Neutrophil (primary cell): ENCODE data around the gene PITPNC1.

Source experiments
- H3K27ac ChIP-seq: fragments of 200-600 bp; sonication (generic); 2 replicates; pipeline ENCODE4 v1.5.1; 2016; ENCODE audit warnings: mild to moderate bottlenecking, moderate library complexity
- H3K27me3 ChIP-seq: fragments of 200-600 bp; sonication (generic); 2 replicates; pipeline ENCODE4 v1.6.0; 2016; ENCODE audit warnings: mild to moderate bottlenecking
- H3K36me3 ChIP-seq: fragments of 200-600 bp; sonication (generic); 2 replicates; pipeline ENCODE4 v1.5.1; 2017
- H3K4me1 ChIP-seq, 2 experiments: fragments of 200-600 bp in 1 of 2; sonication (generic) in 1 of 2; 1 replicate in 1 of 2; 2 replicates in 1 of 2; pipeline versions ENCODE4 v1.5.1 to v1.6.1; 2013 to 2016; ENCODE audit warnings: low read depth in 1 of 2, low read length in 1 of 2, mild to moderate bottlenecking in 1 of 2, moderate library complexity in 1 of 2; ENCODE audit not compliant: control insufficient read depth in 1 of 2, insufficient read depth in 1 of 2
- H3K4me3 ChIP-seq, 2 experiments: fragments of 200-600 bp in 1 of 2; sonication (generic) in 1 of 2; 1 replicate in 1 of 2; 2 replicates in 1 of 2; pipeline ENCODE4 v1.5.1; 2013 to 2016; ENCODE audit warnings: low read depth in 1 of 2, low read length in 1 of 2, mild to moderate bottlenecking in 1 of 2, moderate library complexity in 1 of 2
- H3K9me3 ChIP-seq: fragments of 200-600 bp; sonication (generic); 2 replicates; pipeline ENCODE4 v1.5.1; 2016
- CTCF ChIP-seq: fragments of 200-600 bp; sonication (generic); IDR thresholded peaks from 2 replicates; pipeline ENCODE4 v1.5.1; 2016; ENCODE audit warnings: antibody characterized with exemption

PITPNC1 gene

DNA sequence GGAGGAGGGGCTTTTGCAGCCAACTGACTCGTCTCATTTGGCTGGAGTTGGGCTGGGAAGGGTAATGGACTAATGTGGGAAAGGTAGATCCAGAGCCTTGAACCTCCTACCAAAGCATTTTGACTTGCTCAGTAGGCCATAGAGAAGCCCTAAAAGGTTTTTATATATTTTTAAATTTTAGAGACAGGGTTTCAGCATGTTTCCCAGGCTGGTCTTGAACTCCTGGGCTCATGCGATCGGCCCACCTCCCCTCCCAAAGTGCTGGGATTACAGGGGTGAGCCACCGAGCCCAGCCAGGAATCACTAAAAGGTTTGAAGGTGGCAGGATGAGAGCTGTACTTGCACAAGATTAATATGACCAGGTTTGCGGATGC is 2.0 kb upstream of the PITPNC1 start:
- Histone ChIP-seq H3K27me3 (peaks cover 12% of the 10 kb centered on the region), H3K27ac (no peak overlapping the region), H3K9me3 (no peaks in the 10 kb centered on the region), H3K4me3 (no peak overlapping the region), H3K4me1 (peaks cover 29 to 30% of the 10 kb centered on the region in 2 experiments), H3K36me3 (no peaks in the 10 kb centered on the region)
- no peak for TF ChIP-seq CTCF

- H3K4me1 ChIP-seq: peaks cover 29 to 30% of the 10 kb centered on the region in 2 experiments
- no peaks in the 10 kb centered on the region for H3K36me3 ChIP-seq
Observed at GRCh38 chr17:67375716-67376115, 1.4 kb upstream of the PITPNC1 start.

DNA sequence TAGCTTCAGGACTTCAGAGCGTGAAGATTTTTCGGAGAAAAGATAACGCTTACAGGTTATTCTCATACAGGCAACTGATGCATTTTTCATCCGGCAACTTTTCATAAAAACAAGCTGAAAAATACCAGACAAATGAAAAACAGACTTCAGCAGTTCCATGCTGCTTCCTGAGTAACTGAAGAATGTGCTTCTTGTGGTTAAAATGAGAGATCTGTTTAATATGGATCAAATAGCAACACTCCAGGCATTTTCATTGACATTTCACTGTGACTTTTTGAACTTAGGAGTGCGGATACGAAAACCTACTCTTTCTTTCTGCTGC is 705 bp upstream of the PITPNC1 start:
- peak overlapping the region; percentile 91 to 92 for H3K4me3 ChIP-seq
- TF ChIP-seq CTCF: no peak
- H3K27me3 ChIP-seq: peaks cover 12% of the 10 kb centered on the region
- no peaks in the 10 kb centered on the region for H3K9me3 ChIP-seq
- peaks cover 29 to 30% of the 10 kb centered on the region in 2 experiments for H3K4me1 ChIP-seq
- H3K36me3 ChIP-seq: no peaks in the 10 kb centered on the region
- H3K27ac ChIP-seq: peak overlapping the region; percentile 94

More at GRCh38 chr17:67375716-67376115, 1.4 kb upstream of the PITPNC1 start:
- H3K9me3 ChIP-seq: no peaks in the 10 kb centered on the region
- peaks cover 12% of the 10 kb centered on the region for H3K27me3 ChIP-seq
- H3K4me3 ChIP-seq: no peak overlapping the region
- no peak overlapping the region for H3K27ac ChIP-seq
- no peak for TF ChIP-seq CTCF

DNA sequence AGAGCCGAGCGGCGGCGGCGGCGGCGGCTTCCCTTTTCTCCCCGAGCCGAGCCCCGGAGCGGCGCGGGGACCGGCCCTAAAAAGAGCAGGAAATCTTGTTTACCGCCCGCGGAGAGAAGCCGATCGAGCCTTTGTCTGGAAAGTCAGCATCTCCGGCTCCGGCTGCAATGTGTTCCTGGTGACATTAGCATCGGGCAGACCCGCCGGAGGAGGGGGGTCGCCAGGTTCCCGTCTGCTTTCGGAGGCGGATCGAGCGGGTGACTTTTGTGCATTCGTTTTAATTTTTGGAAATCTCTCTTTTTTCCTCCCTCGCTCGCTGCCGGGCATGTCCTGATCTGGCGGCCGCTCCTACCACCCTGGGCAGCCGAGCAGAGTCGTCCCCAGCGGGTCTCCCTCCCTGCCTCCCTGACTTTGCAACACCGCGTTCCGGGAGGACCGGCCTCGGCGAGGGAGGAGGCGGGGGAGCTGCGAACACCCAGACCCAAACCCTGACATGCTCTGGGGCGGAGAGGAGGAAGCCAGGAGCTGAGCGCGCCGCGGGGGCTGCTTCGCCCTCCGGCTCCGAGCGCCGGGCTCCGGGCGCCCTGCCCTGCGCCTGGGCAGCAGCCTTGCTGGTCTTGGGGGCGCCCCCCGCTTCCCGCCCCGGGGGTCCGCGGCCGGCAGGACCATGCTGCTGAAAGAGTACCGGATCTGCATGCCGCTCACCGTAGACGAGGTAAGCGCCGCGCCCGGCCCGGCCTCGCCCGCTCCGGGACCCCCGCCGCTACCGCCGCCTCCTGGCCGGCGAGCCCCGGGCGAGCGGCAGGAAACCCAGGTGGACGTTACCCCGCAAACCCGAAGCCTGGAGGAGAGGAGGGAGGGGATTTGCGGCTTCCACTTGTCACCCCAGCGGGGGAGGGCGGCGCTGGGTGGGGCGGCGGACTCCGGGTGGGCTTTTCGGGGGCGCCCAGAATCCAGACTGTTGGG is 690 bp downstream of the PITPNC1 start:
- Histone ChIP-seq H3K4me3 (peak overlapping the region; percentile 91 to 92), H3K27ac (peak overlapping the region; percentile 94), H3K9me3 (no peaks in the 10 kb centered on the region), H3K27me3 (peaks cover 12% of the 10 kb centered on the region), H3K4me1 (peaks cover 29 to 30% of the 10 kb centered on the region in 2 experiments), H3K36me3 (no peaks in the 10 kb centered on the region)
- no peak for TF ChIP-seq CTCF

- peak; percentile 61 for TF ChIP-seq CTCF
- Histone ChIP-seq H3K4me1 (peaks cover 29 to 30% of the 10 kb centered on the region in 2 experiments), H3K27ac (peak overlapping the region; percentile 94)
Observed at GRCh38 chr17:67378454-67379250, 1.6 kb downstream of the PITPNC1 start.

More at GRCh38 chr17:67378454-67379250, 1.6 kb downstream of the PITPNC1 start:
- peaks cover 12% of the 10 kb centered on the region for H3K27me3 ChIP-seq
- H3K9me3 ChIP-seq: no peaks in the 10 kb centered on the region
- no peaks in the 10 kb centered on the region for H3K36me3 ChIP-seq
- peak overlapping the region; percentile 91 to 92 for H3K4me3 ChIP-seq
